ENCODE measurements around the gene IL20RA.

DNA sequence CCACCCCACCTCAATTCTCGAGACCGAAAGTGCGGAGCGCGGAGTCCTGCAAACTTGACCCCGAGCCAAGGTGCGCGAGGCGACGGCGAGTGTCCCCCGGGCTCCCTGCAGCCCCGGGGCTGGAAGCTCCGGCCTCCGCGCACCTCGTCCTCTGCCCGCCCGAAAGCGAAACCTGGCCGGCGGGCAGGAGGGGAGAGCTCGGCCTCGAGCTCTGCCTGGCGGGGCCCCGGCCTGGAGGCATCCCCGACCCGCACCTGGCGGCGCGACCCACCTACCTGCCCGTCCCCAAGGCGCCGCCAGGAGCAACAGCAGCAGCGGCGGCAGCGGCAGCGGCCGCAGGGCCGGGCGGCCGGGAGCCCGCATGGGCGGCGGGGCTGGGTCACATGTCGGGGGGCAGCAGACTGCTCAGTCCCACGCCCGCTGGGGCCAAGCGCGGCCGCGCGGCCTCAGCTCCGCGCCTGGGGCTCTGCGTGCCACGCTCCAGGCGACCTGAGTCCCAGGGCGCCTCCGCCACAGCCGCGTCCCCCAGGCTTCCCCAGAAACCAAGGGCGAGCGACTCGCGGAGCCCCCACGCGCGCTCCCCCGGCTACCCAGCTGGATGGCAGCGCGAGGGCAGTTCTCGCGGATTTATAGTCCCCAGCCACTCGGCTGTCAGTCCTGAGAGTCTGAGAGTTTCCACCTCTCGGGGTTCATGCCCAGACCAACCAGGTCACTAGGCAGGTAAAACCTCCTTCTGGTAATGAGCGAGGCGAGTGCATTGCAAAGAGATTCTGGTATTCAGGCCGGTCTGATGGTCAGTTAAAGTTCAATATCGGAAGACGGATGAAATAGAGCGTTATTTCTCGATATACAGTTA, at the start of gene IL20RA:
- TF ChIP-seq, protein P1, sequence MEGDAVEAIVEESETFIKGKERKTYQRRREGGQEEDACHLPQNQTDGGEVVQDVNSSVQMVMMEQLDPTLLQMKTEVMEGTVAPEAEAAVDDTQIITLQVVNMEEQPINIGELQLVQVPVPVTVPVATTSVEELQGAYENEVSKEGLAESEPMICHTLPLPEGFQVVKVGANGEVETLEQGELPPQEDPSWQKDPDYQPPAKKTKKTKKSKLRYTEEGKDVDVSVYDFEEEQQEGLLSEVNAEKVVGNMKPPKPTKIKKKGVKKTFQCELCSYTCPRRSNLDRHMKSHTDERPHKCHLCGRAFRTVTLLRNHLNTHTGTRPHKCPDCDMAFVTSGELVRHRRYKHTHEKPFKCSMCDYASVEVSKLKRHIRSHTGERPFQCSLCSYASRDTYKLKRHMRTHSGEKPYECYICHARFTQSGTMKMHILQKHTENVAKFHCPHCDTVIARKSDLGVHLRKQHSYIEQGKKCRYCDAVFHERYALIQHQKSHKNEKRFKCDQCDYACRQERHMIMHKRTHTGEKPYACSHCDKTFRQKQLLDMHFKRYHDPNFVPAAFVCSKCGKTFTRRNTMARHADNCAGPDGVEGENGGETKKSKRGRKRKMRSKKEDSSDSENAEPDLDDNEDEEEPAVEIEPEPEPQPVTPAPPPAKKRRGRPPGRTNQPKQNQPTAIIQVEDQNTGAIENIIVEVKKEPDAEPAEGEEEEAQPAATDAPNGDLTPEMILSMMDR (optimal IDR thresholded peaks at IDR 0.05 in 1 of 3, IDR thresholded peaks at IDR 0.05 in 1 of 3, conservative IDR thresholded peaks at IDR 0.05 in 1 of 3; ENCODE audit: extremely low read depth in 1 of 3, insufficient read depth in 2 of 3, low read length in 3 of 3) = no peak
- TF ChIP-seq EZH2 (IDR thresholded peaks at IDR 0.05; ENCODE audit: low read length) = no peak
